Activated CD4-positive, alpha-beta memory T cell treated with anti-CD3 and anti-CD28 coated beads, Interleukin-2, amount 10 ng/mL, durations not matched to agents 7 days and 5 days (primary cell): Measurements from ENCODE around the gene RHEX. TPM values are rescaled to one million over a fixed set of nuclear protein-coding genes. Genes with fewer than 3 reads are reported as not detected.

Source experiments
- CTCF ChIA-PET: fragments of 350-600 bp; sonication (Branson Sonifier 250); formaldehyde crosslinking; loops from one replicate; lab custom pipeline; 2021; ENCODE audit warnings: antibody characterized with exemption, inconsistent platforms; lab: Charles Lee
- POLR2A ChIA-PET: fragments of 350-600 bp; sonication (Branson Sonifier 250); formaldehyde crosslinking; loops from one replicate; lab custom pipeline; 2021; ENCODE audit warnings: antibody characterized with exemption; lab: Charles Lee
- DNase-seq: peaks from one replicate; pipeline ENCODE4 v3.0.0-alpha.2; 2020
- H3K27ac Mint-ChIP-seq: one replicate; pipeline ENCODE4 v1.8.0; 2021; ENCODE audit warnings: mild to moderate bottlenecking, mixed read lengths
- H3K27me3 Mint-ChIP-seq: one replicate; pipeline ENCODE4 v1.8.0; 2021; ENCODE audit warnings: mixed read lengths
- H3K36me3 Mint-ChIP-seq: one replicate; pipeline ENCODE4 v1.8.0; 2021; ENCODE audit warnings: low read depth, mixed read lengths
- H3K4me1 Mint-ChIP-seq: one replicate; pipeline ENCODE4 v1.8.0; 2021; ENCODE audit warnings: mixed read lengths
- H3K4me3 Mint-ChIP-seq: one replicate; pipeline ENCODE4 v1.8.0; 2021; ENCODE audit warnings: mild to moderate bottlenecking, mixed read lengths
- H3K9me3 Mint-ChIP-seq: one replicate; pipeline ENCODE4 v1.8.0; 2021; ENCODE audit warnings: mixed read lengths
- total RNA-seq, 2 experiments: library from RNA; stranded (reverse); gene quantifications; one replicate each; pipeline ENCODE4 v1.2.3, GENCODE V29; 2021

RHEX gene
- total RNA-seq, 2 experiments from 2014 or later: not detected

- Mint-ChIP-seq H3K4me3 (no peak overlapping the region), H3K36me3 (no peaks in the 10 kb centered on the region), H3K9me3 (no peaks in the 10 kb centered on the region), H3K27ac (no peak overlapping the region), H3K27me3 (peaks cover 23% of the 10 kb centered on the region), H3K4me1 (no peaks in the 10 kb centered on the region)
- CTCF ChIA-PET: interaction anchor here (1.3 kb wide), 1 partner anchor 9 kb away, joined by 3 read pairs; no protein-coding TSS in a partner anchor
- DNase-seq: no peak
- POLR2A ChIA-PET: no interaction called here
These were observed 32.5 kb upstream of the RHEX start for GRCh38 chr1:206020393-206021007.

GRCh38 chr1:206021008-206021625 is 31.9 kb upstream of the RHEX start:
- no peak overlapping the region for H3K27ac Mint-ChIP-seq
- DNase-seq: no peak
- H3K4me1 Mint-ChIP-seq: no peaks in the 10 kb centered on the region
- peaks cover 28% of the 10 kb centered on the region for H3K27me3 Mint-ChIP-seq
- H3K9me3 Mint-ChIP-seq: no peaks in the 10 kb centered on the region
- H3K4me3 Mint-ChIP-seq: no peak overlapping the region
- H3K36me3 Mint-ChIP-seq: no peaks in the 10 kb centered on the region
- CTCF ChIA-PET: interaction anchor here (0.6 to 1.3 kb wide), 2 partner anchors 9 to 998 kb away, joined by 3 to 4 read pairs; no protein-coding TSS in a partner anchor
- POLR2A ChIA-PET: no interaction called here

GRCh38 chr1:206021626-206022365 is 31.2 kb upstream of the RHEX start:
- CTCF ChIA-PET: interaction anchor here (0.6 to 1.3 kb wide), 2 partner anchors 8 to 999 kb away, joined by 3 to 4 read pairs; no protein-coding TSS in a partner anchor
- Mint-ChIP-seq H3K27me3 (peaks cover 29% of the 10 kb centered on the region), H3K9me3 (no peaks in the 10 kb centered on the region), H3K4me3 (no peak overlapping the region), H3K27ac (no peak overlapping the region), H3K4me1 (no peaks in the 10 kb centered on the region), H3K36me3 (no peaks in the 10 kb centered on the region)
- POLR2A ChIA-PET: no interaction called here
- DNase-seq: no peak

- ChIA-PET POLR2A (no interaction called here), CTCF (interaction anchor here (0.6 kb wide), 1 partner anchor 355 kb away, joined by 4 read pairs; no protein-coding TSS in a partner anchor)
- Mint-ChIP-seq H3K36me3 (no peaks in the 10 kb centered on the region), H3K27me3 (peaks cover 32% of the 10 kb centered on the region), H3K4me1 (no peaks in the 10 kb centered on the region), H3K27ac (no peak overlapping the region), H3K4me3 (no peak overlapping the region), H3K9me3 (no peaks in the 10 kb centered on the region)
- no peak for DNase-seq
These were observed 30.2 kb upstream of the RHEX start for GRCh38 chr1:206022766-206023165.

GRCh38 chr1:206023695-206024094 is 29.3 kb upstream of the RHEX start, which contains the start of gene CTSE:
TSS of gene CTSE (minus strand) at chr1:206023895. CDS start at chr1:206023791, 104 bp downstream.
- no peak within 1 kb of the TSS for H3K4me3 Mint-ChIP-seq
- CTCF ChIA-PET: no interaction called here
- H3K36me3 Mint-ChIP-seq: no peaks in the 10 kb centered on the region
- POLR2A ChIA-PET: no interaction called here
- H3K27me3 Mint-ChIP-seq: peaks cover 31% of the 10 kb centered on the region
- H3K4me1 Mint-ChIP-seq: no peaks in the 10 kb centered on the region
- no peaks in the 10 kb centered on the region for H3K9me3 Mint-ChIP-seq
- no peak within 1 kb of the TSS for H3K27ac Mint-ChIP-seq
- DNase-seq: no peak

- Mint-ChIP-seq H3K27me3 (peaks cover 34% of the 10 kb centered on the region), H3K4me1 (no peaks in the 10 kb centered on the region), H3K9me3 (no peaks in the 10 kb centered on the region), H3K27ac (no peak overlapping the region), H3K36me3 (no peaks in the 10 kb centered on the region), H3K4me3 (no peak overlapping the region)
- no peak for DNase-seq
- ChIA-PET CTCF (no interaction called here), POLR2A (no interaction called here)
These were observed 27.6 kb upstream of the RHEX start for GRCh38 chr1:206025283-206025820.

GRCh38 chr1:206029484-206029883 is 23.5 kb upstream of the RHEX start:
- Mint-ChIP-seq H3K4me1 (peaks cover 3% of the 10 kb centered on the region), H3K27ac (no peak overlapping the region), H3K27me3 (peaks cover 36% of the 10 kb centered on the region), H3K36me3 (no peaks in the 10 kb centered on the region), H3K4me3 (no peak overlapping the region), H3K9me3 (no peaks in the 10 kb centered on the region)
- no peak for DNase-seq
- POLR2A ChIA-PET: no interaction called here
- CTCF ChIA-PET: interaction anchor here (1.2 to 8.5 kb wide), 8 partner anchors 8 to 77 kb away, joined by 3 to 181 read pairs (median 8); no protein-coding TSS in a partner anchor

GRCh38 chr1:206030191-206030590 is 22.8 kb upstream of the RHEX start:
- H3K27me3 Mint-ChIP-seq: peaks cover 39% of the 10 kb centered on the region
- H3K36me3 Mint-ChIP-seq: no peaks in the 10 kb centered on the region
- H3K4me3 Mint-ChIP-seq: no peak overlapping the region
- ChIA-PET CTCF (interaction anchor here (0.9 to 8.5 kb wide), 12 partner anchors 9 to 239 kb away, joined by 3 to 181 read pairs (median 4); no protein-coding TSS in a partner anchor), POLR2A (interaction anchor here (1.0 to 1.5 kb wide), 3 partner anchors 19 to 76 kb away, joined by 3 to 5 read pairs (median 4); no protein-coding TSS in a partner anchor)
- DNase-seq: no peak
- no peaks in the 10 kb centered on the region for H3K9me3 Mint-ChIP-seq
- no peak overlapping the region for H3K27ac Mint-ChIP-seq
- peaks cover 7% of the 10 kb centered on the region for H3K4me1 Mint-ChIP-seq

- Mint-ChIP-seq H3K9me3 (no peaks in the 10 kb centered on the region), H3K27ac (no peak overlapping the region), H3K27me3 (peaks cover 36% of the 10 kb centered on the region), H3K4me3 (no peak overlapping the region), H3K36me3 (no peaks in the 10 kb centered on the region), H3K4me1 (peaks cover 7% of the 10 kb centered on the region)
- CTCF ChIA-PET: interaction anchor here (0.5 to 8.5 kb wide), 16 partner anchors 8 to 239 kb away, joined by 3 to 181 read pairs (median 4); no protein-coding TSS in a partner anchor
- POLR2A ChIA-PET: interaction anchor here (1.0 to 1.5 kb wide), 3 partner anchors 19 to 76 kb away, joined by 3 to 5 read pairs (median 4); no protein-coding TSS in a partner anchor
- peak; percentile 74 for DNase-seq
These were observed 22.3 kb upstream of the RHEX start for GRCh38 chr1:206030714-206031113.

GRCh38 chr1:206032380-206033140 is 20.4 kb upstream of the RHEX start:
- Mint-ChIP-seq H3K4me3 (no peak overlapping the region), H3K36me3 (no peaks in the 10 kb centered on the region), H3K4me1 (peaks cover 7% of the 10 kb centered on the region), H3K9me3 (no peaks in the 10 kb centered on the region), H3K27me3 (peaks cover 33% of the 10 kb centered on the region), H3K27ac (no peak overlapping the region)
- ChIA-PET POLR2A (no interaction called here), CTCF (interaction anchor here (8.5 kb wide), 1 partner anchor 74 kb away, joined by 181 read pairs; no protein-coding TSS in a partner anchor)
- DNase-seq: no peak

- DNase-seq: no peak
- Mint-ChIP-seq H3K9me3 (no peaks in the 10 kb centered on the region), H3K4me1 (peaks cover 21% of the 10 kb centered on the region), H3K36me3 (no peaks in the 10 kb centered on the region), H3K4me3 (no peak overlapping the region), H3K27me3 (peaks cover 34% of the 10 kb centered on the region), H3K27ac (no peak overlapping the region)
- POLR2A ChIA-PET: no interaction called here
- CTCF ChIA-PET: interaction anchor here (8.5 kb wide), 1 partner anchor 71 kb away, joined by 181 read pairs; no protein-coding TSS in a partner anchor
These were observed 17.9 kb upstream of the RHEX start for GRCh38 chr1:206035027-206035426.
